ENCODE results near the gene SAA1. TPM values are rescaled to one million over a fixed set of nuclear protein-coding genes. Genes with fewer than 3 reads are reported as not detected.

SAA1 gene
- total RNA-seq, 6 experiments from 2014 or later: 0.50 to 0.55 TPM; not detected in 4

- H3K4me1 Mint-ChIP-seq (ENCODE audit: low read depth): peaks cover 35% of the 10 kb centered on the region
- H3K36me3 Mint-ChIP-seq (ENCODE audit: low read depth): peaks cover 44% of the 10 kb centered on the region
- no peaks in the 10 kb centered on the region for H3K27me3 Mint-ChIP-seq (ENCODE audit: insufficient read depth)
These were observed 42.2 kb downstream of the SAA1 start for GRCh38 chr11:18308242-18308641.

DNA sequence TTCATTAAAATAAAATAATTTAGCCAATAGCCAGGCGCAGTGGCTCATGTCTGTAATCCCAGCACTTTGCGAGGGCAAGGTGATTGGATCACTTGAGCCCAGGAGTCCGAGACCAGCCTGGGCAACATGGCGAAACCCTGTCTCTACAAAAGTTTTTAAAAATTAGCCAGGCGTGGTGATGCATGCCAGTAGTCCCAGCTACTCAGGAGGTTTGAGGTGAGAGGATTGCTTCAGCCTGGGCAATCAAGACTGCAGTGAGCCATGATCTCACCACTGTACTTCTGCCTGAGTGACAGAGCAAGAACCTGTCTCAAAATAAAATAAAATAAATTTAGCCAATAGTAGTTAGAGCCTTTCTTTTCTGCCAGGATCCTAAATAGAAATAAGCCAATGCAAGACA lies 43.6 kb downstream of the SAA1 start:
- Mint-ChIP-seq H3K4me3 (no peak overlapping the region), H3K4me1 (ENCODE audit: low read depth) (peaks cover 47% of the 10 kb centered on the region), H3K9me3 (no peaks in the 10 kb centered on the region), H3K36me3 (ENCODE audit: low read depth) (peaks cover 52% of the 10 kb centered on the region), H3K27me3 (ENCODE audit: insufficient read depth) (no peaks in the 10 kb centered on the region), H3K27ac (no peak overlapping the region)
- DNase-seq: no peak
- no peak for TF ChIP-seq CTCF (IDR thresholded peaks at IDR 0.05)

More at GRCh38 chr11:18308242-18308641, 42.2 kb downstream of the SAA1 start:
- TF ChIP-seq CTCF (IDR thresholded peaks at IDR 0.05): no peak
- DNase-seq: no peak
- Mint-ChIP-seq H3K4me3 (no peak overlapping the region), H3K9me3 (no peaks in the 10 kb centered on the region), H3K27ac (no peak overlapping the region)

DNA sequence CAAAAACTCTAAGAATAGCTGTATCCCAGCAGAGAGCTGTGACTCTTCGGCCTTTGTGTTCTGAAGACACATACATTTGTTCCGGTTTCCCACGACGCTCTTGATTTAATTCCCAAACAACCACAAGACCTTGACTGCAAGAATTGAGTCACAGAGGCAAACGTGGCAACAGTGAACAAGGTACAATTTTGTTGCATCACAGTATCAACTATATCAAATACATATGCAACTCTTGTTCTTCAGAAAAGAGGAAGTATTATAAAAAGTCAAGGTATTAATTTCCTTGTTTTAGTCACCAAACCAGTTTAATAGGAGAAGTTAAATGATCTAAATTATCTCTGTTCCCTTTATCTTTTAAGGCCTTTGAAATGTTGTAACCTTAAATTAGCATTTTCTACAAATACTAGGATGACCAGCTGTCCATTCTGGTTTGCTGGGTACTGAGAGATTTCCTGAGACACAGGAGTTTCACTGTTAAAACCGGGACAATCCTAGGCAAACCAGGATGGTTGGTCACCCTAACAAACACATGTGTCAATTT lies 44.8 kb downstream of the SAA1 start:
- peaks cover 60% of the 10 kb centered on the region for H3K36me3 Mint-ChIP-seq (ENCODE audit: low read depth)
- no peaks in the 10 kb centered on the region for H3K9me3 Mint-ChIP-seq
- H3K4me3 Mint-ChIP-seq: no peak overlapping the region
- TF ChIP-seq CTCF (IDR thresholded peaks at IDR 0.05): no peak
- H3K27me3 Mint-ChIP-seq (ENCODE audit: insufficient read depth): no peaks in the 10 kb centered on the region
- no peak for DNase-seq
- peak overlapping the region; percentile 73 for H3K27ac Mint-ChIP-seq
- peaks cover 54% of the 10 kb centered on the region for H3K4me1 Mint-ChIP-seq (ENCODE audit: low read depth)

DNA sequence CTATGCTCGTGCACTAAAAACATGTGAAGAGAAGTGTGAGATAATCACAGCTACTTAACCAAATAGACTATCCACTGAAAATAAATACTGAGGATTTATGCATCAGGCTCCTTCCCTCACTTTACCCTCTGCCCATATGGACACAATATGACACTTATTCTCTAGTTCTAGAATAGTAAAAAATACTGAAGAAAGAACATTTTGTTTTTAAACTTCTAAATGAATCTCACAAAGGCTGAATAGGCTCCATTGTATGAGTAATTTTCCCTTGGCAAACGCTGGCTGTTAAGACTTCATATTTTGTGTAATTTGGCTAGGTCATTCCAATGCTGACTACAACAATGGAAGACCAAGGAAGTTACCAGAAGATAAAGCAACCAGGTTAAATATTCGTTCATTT lies 45.9 kb downstream of the SAA1 start:
- H3K36me3 Mint-ChIP-seq (ENCODE audit: low read depth): peaks cover 59% of the 10 kb centered on the region
- no peaks in the 10 kb centered on the region for H3K9me3 Mint-ChIP-seq
- H3K4me3 Mint-ChIP-seq: peak overlapping the region; percentile 69
- H3K4me1 Mint-ChIP-seq (ENCODE audit: low read depth): peaks cover 54% of the 10 kb centered on the region
- no peak for TF ChIP-seq CTCF (IDR thresholded peaks at IDR 0.05)
- H3K27ac Mint-ChIP-seq: peak overlapping the region; percentile 88
- no peaks in the 10 kb centered on the region for H3K27me3 Mint-ChIP-seq (ENCODE audit: insufficient read depth)
- DNase-seq: peak; percentile 13

DNA sequence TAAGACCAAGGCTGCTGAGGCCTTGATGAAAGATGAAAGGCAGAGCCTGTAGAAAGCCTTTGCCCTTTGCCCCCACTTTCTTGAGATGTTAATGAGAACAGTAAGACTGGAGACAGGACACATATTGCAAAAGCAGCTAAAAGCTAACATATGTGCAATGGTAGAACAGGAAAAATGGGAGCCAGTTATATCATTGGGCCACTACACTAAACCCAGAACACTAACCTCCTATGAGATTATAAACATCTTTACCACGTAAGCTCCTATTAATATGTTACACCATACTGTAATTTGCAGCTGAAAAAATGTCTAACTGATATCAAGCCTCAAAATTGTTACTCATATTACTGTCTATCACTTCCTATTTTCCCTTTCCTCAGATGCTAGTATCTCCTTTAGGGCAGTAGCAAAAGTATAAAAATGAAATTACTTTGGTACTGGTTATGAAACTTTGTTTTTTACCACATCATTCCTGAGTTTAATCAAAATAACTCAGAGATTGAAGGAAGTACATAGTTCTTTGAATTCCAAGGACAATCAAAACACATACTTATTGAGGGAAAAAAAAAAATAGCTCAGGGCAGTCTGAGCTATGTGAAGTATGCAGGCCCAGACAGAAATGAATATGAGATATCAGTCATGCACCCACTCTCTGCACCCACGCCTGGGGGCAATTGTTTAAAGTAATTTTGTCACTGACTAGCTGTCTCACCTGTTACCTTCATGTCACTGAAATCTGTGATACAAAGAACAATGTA lies 46.8 kb downstream of the SAA1 start:
- no peaks in the 10 kb centered on the region for H3K9me3 Mint-ChIP-seq
- peaks cover 54% of the 10 kb centered on the region for H3K4me1 Mint-ChIP-seq (ENCODE audit: low read depth)
- DNase-seq: peak; percentile 46
- peaks cover 64% of the 10 kb centered on the region for H3K36me3 Mint-ChIP-seq (ENCODE audit: low read depth)
- H3K4me3 Mint-ChIP-seq: peak overlapping the region; percentile 69
- peak overlapping the region; percentile 88 for H3K27ac Mint-ChIP-seq
- no peaks in the 10 kb centered on the region for H3K27me3 Mint-ChIP-seq (ENCODE audit: insufficient read depth)
- TF ChIP-seq CTCF (IDR thresholded peaks at IDR 0.05): no peak

All from HFFc6 (cell line).